Neutrophil (primary cell): ENCODE data around the gene TPK1.

ENCODE experiments used
- H3K27ac ChIP-seq: fragments of 200-600 bp; sonication (generic); 2 replicates; pipeline ENCODE4 v1.5.1; 2016; ENCODE audit warnings: mild to moderate bottlenecking, moderate library complexity
- H3K27me3 ChIP-seq: fragments of 200-600 bp; sonication (generic); 2 replicates; pipeline ENCODE4 v1.6.0; 2016; ENCODE audit warnings: mild to moderate bottlenecking
- H3K36me3 ChIP-seq: fragments of 200-600 bp; sonication (generic); 2 replicates; pipeline ENCODE4 v1.5.1; 2017
- H3K4me1 ChIP-seq, 2 experiments: fragments of 200-600 bp in 1 of 2; sonication (generic) in 1 of 2; 1 replicate in 1 of 2; 2 replicates in 1 of 2; pipeline versions ENCODE4 v1.5.1 to v1.6.1; 2013 to 2016; ENCODE audit warnings: low read depth in 1 of 2, low read length in 1 of 2, mild to moderate bottlenecking in 1 of 2, moderate library complexity in 1 of 2; ENCODE audit not compliant: control insufficient read depth in 1 of 2, insufficient read depth in 1 of 2
- H3K4me3 ChIP-seq, 2 experiments: fragments of 200-600 bp in 1 of 2; sonication (generic) in 1 of 2; 1 replicate in 1 of 2; 2 replicates in 1 of 2; pipeline ENCODE4 v1.5.1; 2013 to 2016; ENCODE audit warnings: low read depth in 1 of 2, low read length in 1 of 2, mild to moderate bottlenecking in 1 of 2, moderate library complexity in 1 of 2
- H3K9me3 ChIP-seq: fragments of 200-600 bp; sonication (generic); 2 replicates; pipeline ENCODE4 v1.5.1; 2016
- CTCF ChIP-seq: fragments of 200-600 bp; sonication (generic); IDR thresholded peaks from 2 replicates; pipeline ENCODE4 v1.5.1; 2016; ENCODE audit warnings: antibody characterized with exemption

The TPK1 gene

GRCh38 chr7:144641389-144642044, 194.3 kb downstream of the TPK1 start:
- Histone ChIP-seq H3K27ac (no peak overlapping the region), H3K27me3 (no peaks in the 10 kb centered on the region), H3K4me3 (no peak overlapping the region), H3K9me3 (no peaks in the 10 kb centered on the region), H3K36me3 (no peaks in the 10 kb centered on the region), H3K4me1 (no peaks in the 10 kb centered on the region)
- TF ChIP-seq CTCF, result no peak

- no peak for TF ChIP-seq CTCF
- H3K36me3 ChIP-seq, result no peaks in the 10 kb centered on the region
- no peaks in the 10 kb centered on the region for H3K27me3 ChIP-seq
- no peaks in the 10 kb centered on the region for H3K9me3 ChIP-seq
- no peak overlapping the region for H3K4me3 ChIP-seq
- no peaks in the 10 kb centered on the region for H3K4me1 ChIP-seq
- no peak overlapping the region for H3K27ac ChIP-seq
These were observed 203.1 kb downstream of the TPK1 start for GRCh38 chr7:144632724-144633123.

- Histone ChIP-seq H3K36me3 (no peaks in the 10 kb centered on the region), H3K27me3 (no peaks in the 10 kb centered on the region), H3K4me1 (no peaks in the 10 kb centered on the region), H3K9me3 (no peaks in the 10 kb centered on the region), H3K4me3 (no peak overlapping the region), H3K27ac (no peak overlapping the region)
- TF ChIP-seq CTCF, result no peak
These were observed 206.3 kb downstream of the TPK1 start for GRCh38 chr7:144629598-144629997.

- Histone ChIP-seq H3K4me3 (no peak overlapping the region), H3K4me1 (no peaks in the 10 kb centered on the region), H3K36me3 (no peaks in the 10 kb centered on the region), H3K27me3 (no peaks in the 10 kb centered on the region), H3K9me3 (no peaks in the 10 kb centered on the region), H3K27ac (no peak overlapping the region)
- TF ChIP-seq CTCF, result no peak
These were observed 206.8 kb downstream of the TPK1 start for GRCh38 chr7:144629011-144629410.

GRCh38 chr7:144628176-144628575, 207.7 kb downstream of the TPK1 start:
- no peaks in the 10 kb centered on the region for H3K36me3 ChIP-seq
- H3K4me1 ChIP-seq, result no peaks in the 10 kb centered on the region
- no peaks in the 10 kb centered on the region for H3K27me3 ChIP-seq
- no peaks in the 10 kb centered on the region for H3K9me3 ChIP-seq
- TF ChIP-seq CTCF, result no peak
- H3K27ac ChIP-seq, result no peak overlapping the region
- no peak overlapping the region for H3K4me3 ChIP-seq
